Right cardiac atrium (tissue), 5 donors: ENCODE measurements around the gene RFPL3. TPM values are rescaled to one million over a fixed set of nuclear protein-coding genes. Genes with fewer than 3 reads are reported as not detected.
"Not testable (repeated sequence)": the region's sequence is repeated elsewhere in the genome, so short reads cannot be mapped to it uniquely, and the experiment has no call there.

Experiments
- ATAC-seq, 2 donors: fragments of 200-7000 bp; cut with Tn5 transposase; one replicate each; pipeline versions ENCODE4 v1.8.0 to v1.9.1; 2020; ENCODE audit warnings: moderate library complexity in 2 of 2, mild to moderate bottlenecking in 1 of 2
- DNase-seq, 3 donors: peaks; one replicate each; pipeline ENCODE4 v3.0.0-alpha.2; 2020
- H3K27ac ChIP-seq: one replicate; pipeline ENCODE4 v1.5.1; 2013; ENCODE audit warnings: mild to moderate bottlenecking, low read length, control low read depth, moderate library complexity
- H3K27me3 ChIP-seq: one replicate; pipeline ENCODE4 v1.6.1; 2013; ENCODE audit not compliant: control insufficient read depth, insufficient read depth
- H3K4me1 ChIP-seq: one replicate; pipeline ENCODE4 v1.6.1; 2013; ENCODE audit warnings: low read length; ENCODE audit not compliant: control insufficient read depth, insufficient read depth
- H3K4me3 ChIP-seq: one replicate; pipeline ENCODE4 v1.5.1; 2013; ENCODE audit warnings: low read length, control low read depth
- H3K9me3 ChIP-seq: one replicate; pipeline ENCODE4 v1.6.1; 2013; ENCODE audit warnings: low read length; ENCODE audit not compliant: control insufficient read depth
- WGBS: extraction: QIAGEN DNeasy Blood & Tissue Kit; methylation state at CpG from one replicate; pipeline ENCODE4 v1.1.7; 2013; 5-methylcytosine and 5-hydroxymethylcytosine counted together
- intact Hi-C, 4 donors: fragments of 100-400 bp; cut with DNase I; formaldehyde crosslinking; loops; one replicate each; pipeline versions ENCODE4 v1.11.0 to v1.14.0; 2022 to 2023
- polyA plus RNA-seq: library from polyadenylated mRNA; stranded (reverse); fragments of 200-250 nt; gene quantifications from one replicate; pipeline ENCODE4 v1.2.3, GENCODE V29; 2013
- total RNA-seq, 4 donors: library from RNA; stranded (reverse); fragmentation: NEBNext Ultra II Directional; extraction: Animal tissue kit (Norgen Biotek cat#: 25700); gene quantifications; one replicate each; pipeline ENCODE4 v1.2.1, GENCODE V29; 2021
- donor health status: healthy with polysubstance abuse.
- donor health status: DM: no; HTN: yes; CAD: no.
- donor health status: DM: no; HTN: no; CAD: no.
- donor health status: DM: no; HTN: yes; CAD: no; lungs with severe emphysema.
- donor health status: DM: yes; HTN: yes; CAD: no.

The RFPL3 gene
- total and polyA plus RNA-seq, 5 donors: not detected

GRCh38 chr22:32331236-32331917 is 26.3 kb upstream of the RFPL3 start:
- intact Hi-C loops: no loop called here
- Histone ChIP-seq H3K4me1 (no peaks in the 10 kb centered on the region), H3K27ac (no peak overlapping the region), H3K9me3 (no peaks in the 10 kb centered on the region), H3K4me3 (no peak overlapping the region), H3K27me3 (no peaks in the 10 kb centered on the region)
- DNase-seq: no peak
- WGBS: 66% methylated on average over 28 of the region's 28 CpGs
- peak in 1 of 2 donors; percentile 28 for ATAC-seq

GRCh38 chr22:32331918-32332725 is 25.5 kb upstream of the RFPL3 start:
- ATAC-seq: no peak
- no peak for DNase-seq
- 71% methylated on average over 15 of the region's 15 CpGs for WGBS
- intact Hi-C loops: no loop called here
- Histone ChIP-seq H3K4me1 (no peaks in the 10 kb centered on the region), H3K9me3 (no peaks in the 10 kb centered on the region), H3K27ac (no peak overlapping the region), H3K4me3 (no peak overlapping the region), H3K27me3 (no peaks in the 10 kb centered on the region)

GRCh38 chr22:32333141-32333768 is 24.4 kb upstream of the RFPL3 start:
- Histone ChIP-seq H3K4me3 (no peak overlapping the region), H3K4me1 (no peaks in the 10 kb centered on the region), H3K27me3 (no peaks in the 10 kb centered on the region), H3K27ac (no peak overlapping the region), H3K9me3 (no peaks in the 10 kb centered on the region)
- 84% methylated on average over 10 of the region's 10 CpGs for WGBS
- ATAC-seq: no peak
- no peak for DNase-seq
- intact Hi-C loops: no loop called here

GRCh38 chr22:32333769-32334659 is 23.7 kb upstream of the RFPL3 start:
- H3K4me3 ChIP-seq: no peak overlapping the region
- 76% methylated on average over 13 of the region's 13 CpGs for WGBS
- H3K9me3 ChIP-seq: no peaks in the 10 kb centered on the region
- DNase-seq: no peak
- H3K27me3 ChIP-seq: no peaks in the 10 kb centered on the region
- no peak for ATAC-seq
- H3K27ac ChIP-seq: no peak overlapping the region
- intact Hi-C loops: no loop called here
- no peaks in the 10 kb centered on the region for H3K4me1 ChIP-seq

- Histone ChIP-seq H3K9me3 (no peaks in the 10 kb centered on the region), H3K4me1 (no peaks in the 10 kb centered on the region), H3K27me3 (no peaks in the 10 kb centered on the region), H3K4me3 (no peak overlapping the region), H3K27ac (no peak overlapping the region)
- DNase-seq (no peak), ATAC-seq (peak in 1 of 2 donors; percentile 11)
- intact Hi-C loops: no loop called here
- 69% methylated on average over 17 of the region's 17 CpGs for WGBS
Observed at GRCh38 chr22:32334660-32335365, 22.9 kb upstream of the RFPL3 start.

- ATAC-seq: no peak
- no peak overlapping the region for H3K27ac ChIP-seq
- intact Hi-C loops: no loop called here
- no peak overlapping the region for H3K4me3 ChIP-seq
- no peaks in the 10 kb centered on the region for H3K4me1 ChIP-seq
- DNase-seq: no peak
- WGBS: 75% methylated on average over 10 of the region's 10 CpGs
- H3K9me3 ChIP-seq: no peaks in the 10 kb centered on the region
- H3K27me3 ChIP-seq: no peaks in the 10 kb centered on the region
Observed at GRCh38 chr22:32335471-32335870, 22.2 kb upstream of the RFPL3 start.

- H3K4me3 ChIP-seq: no peak overlapping the region
- 72% methylated on average over 13 of the region's 13 CpGs for WGBS
- no peaks in the 10 kb centered on the region for H3K27me3 ChIP-seq
- no peak for ATAC-seq
- H3K9me3 ChIP-seq: no peaks in the 10 kb centered on the region
- no peaks in the 10 kb centered on the region for H3K4me1 ChIP-seq
- no peak for DNase-seq
- intact Hi-C loops: no loop called here
- H3K27ac ChIP-seq: no peak overlapping the region
Observed at GRCh38 chr22:32336121-32336603, 21.5 kb upstream of the RFPL3 start.

GRCh38 chr22:32336771-32337424 is 20.8 kb upstream of the RFPL3 start:
- ATAC-seq: no peak
- H3K27me3 ChIP-seq: no peaks in the 10 kb centered on the region

GRCh38 chr22:32337425-32337824 is 20.2 kb upstream of the RFPL3 start:
- H3K4me3 ChIP-seq, H3K9me3 ChIP-seq, H3K27ac ChIP-seq, H3K27me3 ChIP-seq, DNase-seq, intact Hi-C loops, ATAC-seq, H3K4me1 ChIP-seq: not testable (repeated sequence)
- 54% methylated on average over 6 of the region's 6 CpGs for WGBS

More at GRCh38 chr22:32336771-32337424, 20.8 kb upstream of the RFPL3 start:
- no peaks in the 10 kb centered on the region for H3K9me3 ChIP-seq
- intact Hi-C loops: no loop called here
- DNase-seq: no peak
- H3K27ac ChIP-seq: no peak overlapping the region
- H3K4me1 ChIP-seq: no peaks in the 10 kb centered on the region
- 53% methylated on average over 10 of the region's 10 CpGs for WGBS
- H3K4me3 ChIP-seq: no peak overlapping the region

- ATAC-seq: no peak
- Histone ChIP-seq H3K27ac (no peak overlapping the region), H3K9me3 (no peaks in the 10 kb centered on the region), H3K27me3 (no peaks in the 10 kb centered on the region), H3K4me1 (no peaks in the 10 kb centered on the region), H3K4me3 (no peak overlapping the region)
- 70% methylated on average over 10 of the region's 10 CpGs for WGBS
- intact Hi-C loops: no loop called here
- no peak for DNase-seq
Observed at GRCh38 chr22:32338757-32339156, 18.9 kb upstream of the RFPL3 start.
